PFSK-1 (cell line): ENCODE measurements around the gene RASL12.

Source experiments
- FOXP2 ChIP-seq: optimal IDR thresholded peaks from 2 replicates; pipeline ENCODE3; 2011; ENCODE audit warnings: borderline replicate concordance, control low read depth, inconsistent platforms; ENCODE audit not compliant: insufficient read depth; ENCODE audit errors: extremely low read length, extremely low read depth
- POLR2AphosphoS5 ChIP-seq: IDR thresholded peaks from 2 replicates; pipeline ENCODE4 v1.6.1; 2012; ENCODE audit warnings: low read depth, mild to moderate bottlenecking, control low read depth, low read length, moderate library complexity
- SIN3A ChIP-seq: IDR thresholded peaks from 2 replicates; pipeline ENCODE4 v1.6.1; 2012; ENCODE audit warnings: mild to moderate bottlenecking, low read length, moderate library complexity, borderline replicate concordance; ENCODE audit not compliant: insufficient read depth
- TAF1 ChIP-seq: IDR thresholded peaks from 2 replicates; pipeline ENCODE4 v1.6.1; 2012; ENCODE audit warnings: low read length, control low read depth, borderline replicate concordance; ENCODE audit not compliant: insufficient read depth
- TF ChIP-seq, protein P1 (sequence below), 2 experiments: IDR thresholded peaks; 2 replicates each; pipeline versions ENCODE4 v1.6.1 to v1.8.0; 2011 to 2012; ENCODE audit warnings: low read depth in 2 of 2, low read length in 2 of 2, control low read depth in 1 of 2, inconsistent platforms in 1 of 2, mild to moderate bottlenecking in 1 of 2, moderate library complexity in 1 of 2; ENCODE audit not compliant: insufficient read depth in 1 of 2

Gene RASL12

DNA sequence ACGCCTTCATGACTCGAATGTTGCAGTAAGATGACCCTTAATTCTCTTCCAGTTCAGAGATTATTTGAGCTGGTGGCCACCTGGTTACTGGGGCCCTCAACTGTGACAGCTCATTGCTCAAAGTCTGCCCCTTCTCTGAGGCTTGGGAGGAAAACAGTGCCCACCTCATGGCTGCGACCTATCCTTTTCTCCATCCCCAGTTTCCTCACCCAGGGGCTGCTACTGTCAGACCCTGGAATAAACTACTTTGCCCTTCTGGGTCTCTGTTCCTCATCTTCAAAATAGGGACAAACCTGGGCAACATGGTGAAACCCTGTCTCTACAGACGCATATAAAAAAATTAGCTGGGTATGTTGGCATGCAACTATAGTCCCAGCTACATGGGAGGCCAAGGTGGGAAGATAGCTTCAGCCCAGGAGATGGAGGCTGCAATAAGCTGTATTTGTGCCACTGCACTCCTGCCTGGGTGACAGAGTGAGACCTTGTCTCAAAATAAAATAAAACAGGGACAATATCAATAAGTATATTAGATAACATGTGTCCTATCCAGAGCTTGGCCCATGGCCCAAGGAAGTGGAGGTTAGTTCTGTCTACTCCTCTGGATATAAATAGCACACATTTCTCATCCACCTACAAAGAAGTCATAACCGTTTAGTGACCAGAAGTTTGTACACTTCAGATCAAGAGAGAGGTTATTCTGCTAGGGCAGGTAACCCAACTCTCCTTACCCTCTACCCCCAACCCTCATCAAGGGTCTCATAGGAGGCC lies 2.2 kb upstream of the RASL12 start:
- TF ChIP-seq FOXP2: no peak
- no peak for TF ChIP-seq TAF1
- no peak for TF ChIP-seq SIN3A
- TF ChIP-seq, protein P1, sequence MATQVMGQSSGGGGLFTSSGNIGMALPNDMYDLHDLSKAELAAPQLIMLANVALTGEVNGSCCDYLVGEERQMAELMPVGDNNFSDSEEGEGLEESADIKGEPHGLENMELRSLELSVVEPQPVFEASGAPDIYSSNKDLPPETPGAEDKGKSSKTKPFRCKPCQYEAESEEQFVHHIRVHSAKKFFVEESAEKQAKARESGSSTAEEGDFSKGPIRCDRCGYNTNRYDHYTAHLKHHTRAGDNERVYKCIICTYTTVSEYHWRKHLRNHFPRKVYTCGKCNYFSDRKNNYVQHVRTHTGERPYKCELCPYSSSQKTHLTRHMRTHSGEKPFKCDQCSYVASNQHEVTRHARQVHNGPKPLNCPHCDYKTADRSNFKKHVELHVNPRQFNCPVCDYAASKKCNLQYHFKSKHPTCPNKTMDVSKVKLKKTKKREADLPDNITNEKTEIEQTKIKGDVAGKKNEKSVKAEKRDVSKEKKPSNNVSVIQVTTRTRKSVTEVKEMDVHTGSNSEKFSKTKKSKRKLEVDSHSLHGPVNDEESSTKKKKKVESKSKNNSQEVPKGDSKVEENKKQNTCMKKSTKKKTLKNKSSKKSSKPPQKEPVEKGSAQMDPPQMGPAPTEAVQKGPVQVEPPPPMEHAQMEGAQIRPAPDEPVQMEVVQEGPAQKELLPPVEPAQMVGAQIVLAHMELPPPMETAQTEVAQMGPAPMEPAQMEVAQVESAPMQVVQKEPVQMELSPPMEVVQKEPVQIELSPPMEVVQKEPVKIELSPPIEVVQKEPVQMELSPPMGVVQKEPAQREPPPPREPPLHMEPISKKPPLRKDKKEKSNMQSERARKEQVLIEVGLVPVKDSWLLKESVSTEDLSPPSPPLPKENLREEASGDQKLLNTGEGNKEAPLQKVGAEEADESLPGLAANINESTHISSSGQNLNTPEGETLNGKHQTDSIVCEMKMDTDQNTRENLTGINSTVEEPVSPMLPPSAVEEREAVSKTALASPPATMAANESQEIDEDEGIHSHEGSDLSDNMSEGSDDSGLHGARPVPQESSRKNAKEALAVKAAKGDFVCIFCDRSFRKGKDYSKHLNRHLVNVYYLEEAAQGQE (IDR thresholded peaks at IDR 0.05; ENCODE audit: insufficient read depth in 1 of 2, low read depth in 2 of 2, low read length in 2 of 2): no peak
- no peak for TF ChIP-seq POLR2AphosphoS5

DNA sequence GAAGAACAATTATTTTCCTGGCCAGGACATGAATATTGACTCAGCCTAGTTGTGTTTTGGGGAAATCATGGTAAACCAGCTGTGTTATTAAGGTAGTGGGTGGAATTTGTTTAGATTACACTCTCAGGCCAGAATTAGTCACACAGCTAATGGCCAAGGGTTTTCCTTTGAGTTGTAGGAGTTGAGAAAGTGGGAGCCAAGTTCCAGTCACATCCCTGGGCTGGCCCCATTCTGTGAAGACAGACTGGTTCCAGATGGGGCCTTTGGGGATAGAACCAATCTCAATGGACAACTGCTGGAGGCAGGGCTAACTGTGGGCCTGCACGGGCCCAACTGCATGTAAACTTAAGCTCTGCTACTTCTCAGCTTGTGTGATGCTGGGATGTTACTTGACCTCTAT lies 1.4 kb upstream of the RASL12 start:
- TF ChIP-seq, protein P1 (IDR thresholded peaks at IDR 0.05; ENCODE audit: insufficient read depth in 1 of 2, low read depth in 2 of 2, low read length in 2 of 2): no peak
- TF ChIP-seq POLR2AphosphoS5 (no peak), SIN3A (no peak), FOXP2 (no peak), TAF1 (no peak)

DNA sequence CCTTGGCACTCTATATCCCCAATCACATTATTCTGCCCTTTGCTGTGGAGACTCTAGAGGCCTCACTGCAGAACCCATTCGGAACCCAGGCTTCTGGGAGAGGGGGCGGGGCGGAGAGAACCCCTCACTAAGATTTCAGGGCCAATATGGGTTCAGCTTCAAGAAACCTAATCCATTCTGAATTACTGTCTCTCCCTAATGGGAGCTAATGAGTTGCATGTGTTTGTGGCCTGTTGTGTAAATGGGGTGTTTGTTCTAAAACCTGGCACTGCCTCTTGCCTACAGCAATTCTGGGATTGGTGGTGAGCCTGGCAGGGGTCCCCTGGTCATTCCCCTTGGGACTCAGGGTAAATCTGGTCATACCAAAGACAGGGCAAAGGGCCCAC lies 605 bp upstream of the RASL12 start:
- TF ChIP-seq FOXP2: no peak
- no peak for TF ChIP-seq SIN3A
- no peak for TF ChIP-seq POLR2AphosphoS5
- TF ChIP-seq TAF1: no peak
- TF ChIP-seq, protein P1 (IDR thresholded peaks at IDR 0.05; ENCODE audit: insufficient read depth in 1 of 2, low read depth in 2 of 2, low read length in 2 of 2): no peak

DNA sequence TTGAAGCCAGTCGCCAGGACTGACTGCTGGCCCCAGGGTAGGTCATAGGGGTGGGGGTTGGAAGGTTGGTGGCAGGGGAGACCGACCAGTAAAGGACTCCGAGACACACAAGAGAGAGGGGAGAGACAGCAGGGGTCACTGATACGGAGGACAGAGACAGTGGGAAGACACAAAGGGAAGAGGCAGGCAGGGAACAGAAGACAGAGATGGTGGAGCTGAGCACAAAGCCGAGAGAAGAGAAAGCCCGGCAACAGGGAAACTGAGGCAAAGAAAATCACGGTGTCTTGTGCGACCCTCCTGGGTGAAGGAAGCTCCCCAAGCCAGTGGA lies 510 bp downstream of the RASL12 start:
- TF ChIP-seq POLR2AphosphoS5: no peak
- no peak for TF ChIP-seq FOXP2
- TF ChIP-seq TAF1: no peak
- TF ChIP-seq, protein P1 (IDR thresholded peaks at IDR 0.05; ENCODE audit: insufficient read depth in 1 of 2, low read depth in 2 of 2, low read length in 2 of 2): no peak
- no peak for TF ChIP-seq SIN3A
